ENCODE measurements around the gene B4GALT6.

DNA sequence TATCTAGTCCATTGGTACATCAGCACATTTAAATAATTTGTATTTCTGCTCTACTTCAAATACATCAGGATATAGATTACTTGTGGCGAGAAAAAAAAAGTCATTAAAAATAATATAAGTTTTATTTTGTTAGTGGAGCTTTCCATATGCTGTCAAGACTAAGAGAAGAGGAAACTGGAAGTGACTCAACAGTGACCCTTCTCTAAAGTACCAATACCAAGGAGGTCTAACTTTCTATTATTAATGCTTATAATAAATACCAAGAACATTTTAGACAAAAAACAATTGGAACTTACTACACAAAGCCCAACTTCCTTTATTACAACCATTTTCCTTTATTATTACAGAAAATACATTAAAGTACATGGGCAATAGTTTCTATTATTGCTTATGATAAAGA, 52.9 kb downstream of the B4GALT6 start:
- TF ChIP-seq, protein P1, sequence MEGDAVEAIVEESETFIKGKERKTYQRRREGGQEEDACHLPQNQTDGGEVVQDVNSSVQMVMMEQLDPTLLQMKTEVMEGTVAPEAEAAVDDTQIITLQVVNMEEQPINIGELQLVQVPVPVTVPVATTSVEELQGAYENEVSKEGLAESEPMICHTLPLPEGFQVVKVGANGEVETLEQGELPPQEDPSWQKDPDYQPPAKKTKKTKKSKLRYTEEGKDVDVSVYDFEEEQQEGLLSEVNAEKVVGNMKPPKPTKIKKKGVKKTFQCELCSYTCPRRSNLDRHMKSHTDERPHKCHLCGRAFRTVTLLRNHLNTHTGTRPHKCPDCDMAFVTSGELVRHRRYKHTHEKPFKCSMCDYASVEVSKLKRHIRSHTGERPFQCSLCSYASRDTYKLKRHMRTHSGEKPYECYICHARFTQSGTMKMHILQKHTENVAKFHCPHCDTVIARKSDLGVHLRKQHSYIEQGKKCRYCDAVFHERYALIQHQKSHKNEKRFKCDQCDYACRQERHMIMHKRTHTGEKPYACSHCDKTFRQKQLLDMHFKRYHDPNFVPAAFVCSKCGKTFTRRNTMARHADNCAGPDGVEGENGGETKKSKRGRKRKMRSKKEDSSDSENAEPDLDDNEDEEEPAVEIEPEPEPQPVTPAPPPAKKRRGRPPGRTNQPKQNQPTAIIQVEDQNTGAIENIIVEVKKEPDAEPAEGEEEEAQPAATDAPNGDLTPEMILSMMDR (IDR thresholded peaks at IDR 0.05): no peak
- no peak for TF ChIP-seq POLR2A (IDR thresholded peaks at IDR 0.05)
